Activated naive CD4-positive, alpha-beta T cell treated with anti-CD3 and anti-CD28 coated beads for 36 hours (primary cell): ENCODE measurements around the gene CAMTA1. TPM values are rescaled to one million over a fixed set of nuclear protein-coding genes. Genes with fewer than 3 reads are reported as not detected.

Experiments
- CTCF ChIA-PET: fragments of 350-600 bp; sonication (Branson Sonifier 250); formaldehyde crosslinking; loops from one replicate; lab custom pipeline; 2021; ENCODE audit warnings: antibody characterized with exemption; lab: Charles Lee
- DNase-seq: peaks from one replicate; pipeline ENCODE4 v3.0.0-alpha.2; 2020
- H3K27ac Mint-ChIP-seq: one replicate; pipeline ENCODE4 v1.8.0; 2021; ENCODE audit warnings: mild to moderate bottlenecking, mixed read lengths
- H3K27me3 Mint-ChIP-seq: one replicate; pipeline ENCODE4 v1.8.0; 2021; ENCODE audit warnings: low read depth, mixed read lengths
- H3K36me3 Mint-ChIP-seq: one replicate; pipeline ENCODE4 v1.8.0; 2021; ENCODE audit warnings: low read depth, mixed read lengths
- H3K4me1 Mint-ChIP-seq: one replicate; pipeline ENCODE4 v1.8.0; 2021; ENCODE audit warnings: low read depth, mixed read lengths
- H3K4me3 Mint-ChIP-seq: one replicate; pipeline ENCODE4 v1.8.0; 2021; ENCODE audit warnings: mild to moderate bottlenecking, moderate library complexity, mixed read lengths
- H3K9me3 Mint-ChIP-seq: one replicate; pipeline ENCODE4 v1.8.0; 2021; ENCODE audit warnings: mixed read lengths
- intact Hi-C: fragments of 100-400 bp; cut with micrococcal nuclease; formaldehyde crosslinking; loops from one replicate; pipeline ENCODE4 v1.15.1; 2023
- total RNA-seq, 2 experiments: library from RNA; stranded (reverse); gene quantifications; one replicate each; pipeline ENCODE4 v1.2.3, GENCODE V29; 2021

Gene CAMTA1
- total RNA-seq, 2 experiments from 2014 or later: 61.5 to 70.9 TPM

GRCh38 chr1:7768583-7768982 lies 983.3 kb downstream of the CAMTA1 start:
- Mint-ChIP-seq H3K27me3 (peaks cover 10% of the 10 kb centered on the region), H3K4me1 (peaks cover 20% of the 10 kb centered on the region), H3K27ac (no peak overlapping the region), H3K9me3 (no peaks in the 10 kb centered on the region), H3K4me3 (no peak overlapping the region), H3K36me3 (peaks cover 5% of the 10 kb centered on the region)
- DNase-seq: no peak
- CTCF ChIA-PET: interaction anchor here (1.0 to 1.6 kb wide), 2 partner anchors 16 to 101 kb away, joined by 3 to 8 read pairs; no protein-coding TSS in a partner anchor
- intact Hi-C loops: no loop called here

- H3K9me3 Mint-ChIP-seq: no peaks in the 10 kb centered on the region
- no peak for DNase-seq
- H3K27me3 Mint-ChIP-seq: peaks cover 10% of the 10 kb centered on the region
- peaks cover 8% of the 10 kb centered on the region for H3K36me3 Mint-ChIP-seq
- CTCF ChIA-PET: interaction anchor here (1.6 kb wide), 1 partner anchor 17 kb away, joined by 8 read pairs; no protein-coding TSS in a partner anchor
- H3K27ac Mint-ChIP-seq: no peak overlapping the region
- H3K4me3 Mint-ChIP-seq: peak overlapping the region; percentile 5
- peaks cover 29% of the 10 kb centered on the region for H3K4me1 Mint-ChIP-seq
- intact Hi-C loops: loop anchor here (10.0 kb wide), 1 partner anchor 985 kb away; the partner anchor contains the start of gene CAMTA1
Measured at GRCh38 chr1:7769673-7770412, 984.6 kb downstream of the CAMTA1 start.

- peaks cover 8% of the 10 kb centered on the region for H3K36me3 Mint-ChIP-seq
- CTCF ChIA-PET: no interaction called here
- DNase-seq: peak; percentile 22
- H3K9me3 Mint-ChIP-seq: no peaks in the 10 kb centered on the region
- H3K27me3 Mint-ChIP-seq: peaks cover 6% of the 10 kb centered on the region
- H3K27ac Mint-ChIP-seq: peak overlapping the region; percentile 60
- peak overlapping the region; percentile 83 for H3K4me3 Mint-ChIP-seq
- intact Hi-C loops: loop anchor here (10.0 kb wide), 1 partner anchor 986 kb away; the partner anchor contains the start of gene CAMTA1
- peaks cover 31% of the 10 kb centered on the region for H3K4me1 Mint-ChIP-seq
Measured at GRCh38 chr1:7770669-7770996, 985.4 kb downstream of the CAMTA1 start.

GRCh38 chr1:7770997-7771822 lies 986.0 kb downstream of the CAMTA1 start, which contains the start of gene VAMP3:
VAMP3 (plus strand) TSS chr1:7771296; CDS start chr1:7771384, 88 bp downstream.
- intact Hi-C loops: loop anchor here (1.0 to 10.0 kb wide), 2 partner anchors 12 to 986 kb away; partner anchors contain the start of gene CAMTA1
- peak within 1 kb of the TSS; percentile 83 for H3K4me3 Mint-ChIP-seq
- peaks cover 6% of the 10 kb centered on the region for H3K27me3 Mint-ChIP-seq
- H3K36me3 Mint-ChIP-seq: peaks cover 8% of the 10 kb centered on the region
- peak; percentile 89 for DNase-seq
- H3K27ac Mint-ChIP-seq: peak within 1 kb of the TSS; percentile 60
- peaks cover 34% of the 10 kb centered on the region for H3K4me1 Mint-ChIP-seq
- CTCF ChIA-PET: interaction anchor here (1.0 kb wide), 1 partner anchor 19 kb away, joined by 4 read pairs; no protein-coding TSS in a partner anchor
- H3K9me3 Mint-ChIP-seq: no peaks in the 10 kb centered on the region

- CTCF ChIA-PET: interaction anchor here (1.0 kb wide), 1 partner anchor 19 kb away, joined by 4 read pairs; no protein-coding TSS in a partner anchor
- Mint-ChIP-seq H3K27ac (peak overlapping the region; percentile 39), H3K36me3 (peaks cover 11% of the 10 kb centered on the region), H3K9me3 (no peaks in the 10 kb centered on the region), H3K4me1 (peaks cover 34% of the 10 kb centered on the region), H3K4me3 (peak overlapping the region; percentile 83), H3K27me3 (peaks cover 6% of the 10 kb centered on the region)
- DNase-seq: peak; percentile 10
- intact Hi-C loops: loop anchor here (1.0 to 10.0 kb wide), 2 partner anchors 11 to 987 kb away; partner anchors contain the start of gene CAMTA1
Measured at GRCh38 chr1:7771823-7772299, 986.6 kb downstream of the CAMTA1 start.

GRCh38 chr1:7777591-7777990 lies 992.3 kb downstream of the CAMTA1 start:
- no peak for DNase-seq
- H3K36me3 Mint-ChIP-seq: peaks cover 19% of the 10 kb centered on the region
- H3K9me3 Mint-ChIP-seq: no peaks in the 10 kb centered on the region
- CTCF ChIA-PET: no interaction called here
- H3K4me3 Mint-ChIP-seq: no peak overlapping the region
- no peaks in the 10 kb centered on the region for H3K27me3 Mint-ChIP-seq
- H3K27ac Mint-ChIP-seq: no peak overlapping the region
- H3K4me1 Mint-ChIP-seq: peaks cover 36% of the 10 kb centered on the region
- intact Hi-C loops: loop anchor here (10.0 kb wide), 1 partner anchor 993 kb away; the partner anchor contains the start of gene CAMTA1

- Mint-ChIP-seq H3K36me3 (peaks cover 19% of the 10 kb centered on the region), H3K27me3 (no peaks in the 10 kb centered on the region), H3K4me3 (no peak overlapping the region), H3K27ac (no peak overlapping the region), H3K9me3 (no peaks in the 10 kb centered on the region), H3K4me1 (peaks cover 37% of the 10 kb centered on the region)
- CTCF ChIA-PET: no interaction called here
- no peak for DNase-seq
- intact Hi-C loops: loop anchor here (10.0 kb wide), 1 partner anchor 993 kb away; the partner anchor contains the start of gene CAMTA1
Measured at GRCh38 chr1:7778133-7778628, 992.9 kb downstream of the CAMTA1 start.

- peaks cover 14% of the 10 kb centered on the region for H3K36me3 Mint-ChIP-seq
- DNase-seq: no peak
- H3K27ac Mint-ChIP-seq: no peak overlapping the region
- intact Hi-C loops: loop anchor here (5.0 to 10.0 kb wide), 3 partner anchors 124 to 1034 kb away; partner anchors contain the start of genes PARK7 and RERE
- CTCF ChIA-PET: interaction anchor here (1.8 to 2.3 kb wide), 2 partner anchors 28 to 112 kb away, joined by 4 to 9 read pairs; no protein-coding TSS in a partner anchor
- no peaks in the 10 kb centered on the region for H3K27me3 Mint-ChIP-seq
- peaks cover 22% of the 10 kb centered on the region for H3K4me1 Mint-ChIP-seq
- H3K9me3 Mint-ChIP-seq: no peaks in the 10 kb centered on the region
- no peak overlapping the region for H3K4me3 Mint-ChIP-seq
Measured at GRCh38 chr1:7780976-7781375, 995.7 kb downstream of the CAMTA1 start.

- Mint-ChIP-seq H3K36me3 (peaks cover 13% of the 10 kb centered on the region), H3K27ac (no peak overlapping the region), H3K4me1 (peaks cover 22% of the 10 kb centered on the region), H3K9me3 (no peaks in the 10 kb centered on the region), H3K27me3 (no peaks in the 10 kb centered on the region), H3K4me3 (no peak overlapping the region)
- CTCF ChIA-PET: interaction anchor here (1.8 to 2.3 kb wide), 2 partner anchors 29 to 113 kb away, joined by 4 to 9 read pairs; no protein-coding TSS in a partner anchor
- intact Hi-C loops: loop anchor here (5.0 to 10.0 kb wide), 3 partner anchors 123 to 1033 kb away; partner anchors contain the start of genes PARK7 and RERE
- DNase-seq: no peak
Measured at GRCh38 chr1:7781501-7781900, 996.2 kb downstream of the CAMTA1 start.

GRCh38 chr1:7781923-7782495 lies 996.8 kb downstream of the CAMTA1 start:
- Mint-ChIP-seq H3K27ac (peak overlapping the region; percentile 5), H3K36me3 (peaks cover 12% of the 10 kb centered on the region), H3K4me1 (peaks cover 22% of the 10 kb centered on the region), H3K4me3 (peak overlapping the region; percentile 70), H3K9me3 (no peaks in the 10 kb centered on the region), H3K27me3 (no peaks in the 10 kb centered on the region)
- intact Hi-C loops: loop anchor here (5.0 to 10.0 kb wide), 3 partner anchors 123 to 1033 kb away; partner anchors contain the start of genes PARK7 and RERE
- CTCF ChIA-PET: interaction anchor here (1.8 to 2.3 kb wide), 2 partner anchors 29 to 113 kb away, joined by 4 to 9 read pairs; no protein-coding TSS in a partner anchor
- DNase-seq: peak; percentile 30

- H3K27me3 Mint-ChIP-seq: no peaks in the 10 kb centered on the region
- peak; percentile 24 for DNase-seq
- H3K4me3 Mint-ChIP-seq: peak overlapping the region; percentile 70
- CTCF ChIA-PET: interaction anchor here (2.3 kb wide), 1 partner anchor 115 kb away, joined by 9 read pairs; no protein-coding TSS in a partner anchor
- peaks cover 22% of the 10 kb centered on the region for H3K4me1 Mint-ChIP-seq
- peaks cover 4% of the 10 kb centered on the region for H3K36me3 Mint-ChIP-seq
- intact Hi-C loops: loop anchor here (1.0 to 10.0 kb wide), 4 partner anchors 12 to 1032 kb away; partner anchors contain the start of genes PARK7, RERE and VAMP3
- no peak overlapping the region for H3K27ac Mint-ChIP-seq
- no peaks in the 10 kb centered on the region for H3K9me3 Mint-ChIP-seq
Measured at GRCh38 chr1:7783178-7783711, 998.0 kb downstream of the CAMTA1 start.
